Spleen (tissue), 7 donors: Measurements from ENCODE around the gene HS2ST1.
A peak's percentile ranks its signal among the peaks of the same experiment; 100 is the strongest.

Experiments used
- CTCF ChIP-seq, 11 experiments: fragments of 200-600 bp in 7 of 11; fragments of 450-650 bp in 4 of 11; sonication (generic) in 4 of 11; IDR thresholded peaks in 8 of 11; conservative IDR thresholded peaks in 3 of 11; 1 replicate in 7 of 11; 2 replicates in 4 of 11; pipeline versions ENCODE4 v1.4.0 to v1.8.0; 2016 to 2021; ENCODE audit warnings: antibody characterized with exemption in 11 of 11, inconsistent platforms in 4 of 11, mild to moderate bottlenecking in 1 of 11
- POLR2A ChIP-seq, 3 donors: fragments of 450-650 bp; IDR thresholded peaks; one replicate each; pipeline ENCODE4 v1.5.1; 2017; ENCODE audit warnings: antibody characterized with exemption in 3 of 3, mild to moderate bottlenecking in 1 of 3
- donor health status: DM: no; HTN: no; CAD: no; lungs with moderate emphysema.
- donor health status: DM: no; HTN: no; CAD: no.
- donor health status: DM: no; HTN: no; CAD: no.

- TF ChIP-seq CTCF (IDR thresholded peaks at IDR 0.05 in 8 of 11, conservative IDR thresholded peaks at IDR 0.05 in 3 of 11) (peak; percentile 60 to 96 (median 90)), POLR2A (IDR thresholded peaks at IDR 0.05) (no peak)
Measured at GRCh38 chr1:87131809-87132283, 217.4 kb downstream of the HS2ST1 start.
